Fibroblast of skin of abdomen (primary cell): ENCODE results near the gene CSGALNACT2.

Experiments
- DNase-seq: peaks from one replicate; pipeline ENCODE4 v3.0.0-alpha.2; 2013

CSGALNACT2 gene

GRCh38 chr10:43230101-43230908, 92.1 kb downstream of the CSGALNACT2 start:
- no peak for DNase-seq

GRCh38 chr10:43230909-43231522, 92.8 kb downstream of the CSGALNACT2 start:
- no peak for DNase-seq

GRCh38 chr10:43231523-43232078, 93.4 kb downstream of the CSGALNACT2 start:
- DNase-seq = no peak

- no peak for DNase-seq
Measured at GRCh38 chr10:43233601-43234430, 95.6 kb downstream of the CSGALNACT2 start.

GRCh38 chr10:43234471-43235041, 96.3 kb downstream of the CSGALNACT2 start:
- no peak for DNase-seq
